Suppressor macrophage treated with lipopolysaccharide for 4 hours (primary cell): ENCODE data around the gene PTGS1.
"Not testable (repeated sequence)": the region's sequence is repeated elsewhere in the genome, so short reads cannot be mapped to it uniquely, and the experiment has no call there.

Source experiments
- DNase-seq: peaks from one replicate; pipeline ENCODE4 v3.0.0-alpha.2; 2020

PTGS1 gene

GRCh38 chr9:122402403-122402871 is 31.6 kb downstream of the PTGS1 start:
- DNase-seq, result peak; percentile 95

GRCh38 chr9:122402874-122403273 is 32.0 kb downstream of the PTGS1 start:
- no peak for DNase-seq

DNA sequence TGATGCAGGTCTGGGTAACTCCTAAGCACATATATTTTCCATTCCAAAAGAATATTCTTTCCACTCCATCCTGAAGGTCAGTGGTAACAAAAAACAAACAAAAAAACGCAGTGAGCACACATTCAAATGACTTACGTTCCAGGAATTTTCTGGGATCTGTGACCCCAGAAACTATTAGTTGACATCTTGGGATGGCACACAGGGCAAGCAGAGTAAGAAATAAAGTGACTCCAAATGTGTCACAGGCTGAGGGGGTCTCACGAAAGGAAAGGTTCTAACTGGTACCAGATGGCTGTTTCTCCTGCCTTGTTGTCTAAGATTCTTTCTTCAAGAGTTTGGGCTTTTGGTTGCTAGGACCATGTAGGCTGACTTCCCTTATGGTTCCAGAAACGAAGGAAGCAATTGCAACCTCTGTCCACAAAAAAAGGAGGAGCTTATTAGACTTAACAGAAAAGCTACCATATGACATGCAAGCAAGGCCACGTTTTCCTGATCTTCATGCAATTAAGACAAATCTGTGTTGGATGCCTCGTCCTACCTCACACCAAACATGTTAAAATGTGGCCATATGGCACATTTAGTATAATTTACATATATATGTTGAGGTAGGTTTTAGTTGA is 32.7 kb downstream of the PTGS1 start:
- no peak for DNase-seq

DNA sequence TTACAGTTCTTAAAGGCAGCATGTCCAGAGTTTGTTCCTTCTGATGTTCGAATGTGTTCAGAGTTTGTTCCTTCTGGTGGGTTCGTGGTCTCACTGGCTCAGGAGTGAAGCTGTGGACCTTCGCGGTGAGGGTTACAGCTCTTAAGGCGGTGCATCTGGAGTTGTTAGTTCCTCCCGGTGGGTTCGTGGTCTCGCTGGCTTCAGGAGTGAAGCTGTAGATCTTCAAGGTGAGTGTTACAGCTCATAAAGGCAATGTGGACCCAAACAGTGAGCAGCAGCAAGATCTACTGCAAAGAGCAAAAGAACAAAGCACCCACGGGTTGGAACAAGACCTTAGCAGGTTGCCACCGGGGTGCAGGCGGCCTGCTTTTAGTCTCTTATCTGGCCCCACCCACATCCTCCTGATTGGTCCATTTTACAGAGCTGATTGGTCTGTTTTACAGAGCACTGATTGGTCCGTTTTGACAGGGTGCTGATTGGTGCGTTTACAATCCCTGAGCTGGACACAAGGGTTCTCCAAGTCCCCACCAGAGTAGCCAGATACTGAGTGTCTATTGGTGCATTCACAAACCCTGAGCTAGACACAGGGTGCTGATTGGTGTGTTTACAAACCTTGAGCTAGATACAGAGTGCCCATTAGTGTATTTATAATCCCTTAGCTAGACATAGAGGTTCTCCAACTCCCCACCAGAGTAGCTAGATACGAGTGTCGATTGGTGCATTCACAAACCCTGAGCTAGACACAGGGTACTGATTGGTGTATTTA is 34.7 kb downstream of the PTGS1 start:
- DNase-seq, result not testable (repeated sequence)

DNA sequence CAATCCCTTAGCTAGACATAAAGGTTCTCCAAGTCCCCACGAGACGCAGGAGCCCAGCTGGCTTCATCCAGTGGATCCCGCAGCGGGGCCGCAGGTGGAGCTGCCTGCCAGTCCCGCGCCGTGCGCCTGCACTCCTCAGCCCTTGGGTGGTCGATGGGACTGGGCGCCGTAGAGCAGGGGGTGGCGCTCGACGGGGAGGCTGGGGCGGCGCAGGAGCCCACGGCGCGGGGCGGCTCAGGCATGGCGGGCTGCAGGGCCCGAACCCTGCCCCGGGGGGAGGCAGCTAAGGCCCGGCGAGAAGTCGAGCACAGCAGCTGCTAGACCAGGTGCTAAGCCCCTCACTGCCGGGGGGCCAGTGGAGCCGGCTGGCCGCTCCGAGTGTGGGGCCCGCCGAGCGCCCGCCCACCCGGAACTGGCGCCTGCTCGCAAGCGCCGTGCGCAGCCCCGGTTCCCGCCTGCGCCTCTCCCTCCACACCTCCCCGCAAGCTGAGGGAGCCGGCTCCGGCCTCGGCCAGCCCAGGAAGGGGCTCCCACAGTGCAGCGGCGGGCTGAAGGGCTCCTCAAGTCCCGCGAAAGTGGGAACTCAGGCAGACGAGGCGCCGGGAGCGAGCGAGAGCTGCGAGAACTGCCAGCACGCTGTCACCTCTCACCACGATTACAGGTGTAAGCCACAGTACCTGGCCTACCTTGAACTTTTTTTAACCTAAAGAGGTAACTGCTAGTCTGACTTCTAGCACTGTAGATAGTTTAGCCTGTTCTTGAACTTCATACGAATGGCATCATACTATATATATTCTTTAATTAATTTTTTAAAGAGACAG is 35.5 kb downstream of the PTGS1 start:
- DNase-seq, result no peak

DNA sequence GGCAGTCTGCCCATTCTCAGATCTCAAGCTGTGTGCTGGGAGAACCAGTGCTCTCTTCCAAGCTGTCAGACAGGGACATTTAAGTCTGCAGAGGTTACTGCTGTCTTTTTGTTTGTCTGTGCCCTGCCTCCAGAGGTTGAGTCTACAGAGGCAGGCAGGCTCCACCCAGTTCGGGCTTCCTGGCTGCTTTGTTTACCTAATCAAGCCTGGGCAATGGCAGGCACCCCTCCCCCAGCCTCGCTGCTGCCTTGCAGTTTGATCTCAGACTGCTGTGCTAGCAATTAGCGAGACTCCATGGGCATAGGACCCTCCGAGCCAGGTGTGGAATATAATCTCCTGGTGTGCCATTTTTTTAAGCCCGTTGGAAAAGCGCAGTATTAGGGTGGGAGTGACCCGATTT is 43.3 kb downstream of the PTGS1 start:
- not testable (repeated sequence) for DNase-seq

DNA sequence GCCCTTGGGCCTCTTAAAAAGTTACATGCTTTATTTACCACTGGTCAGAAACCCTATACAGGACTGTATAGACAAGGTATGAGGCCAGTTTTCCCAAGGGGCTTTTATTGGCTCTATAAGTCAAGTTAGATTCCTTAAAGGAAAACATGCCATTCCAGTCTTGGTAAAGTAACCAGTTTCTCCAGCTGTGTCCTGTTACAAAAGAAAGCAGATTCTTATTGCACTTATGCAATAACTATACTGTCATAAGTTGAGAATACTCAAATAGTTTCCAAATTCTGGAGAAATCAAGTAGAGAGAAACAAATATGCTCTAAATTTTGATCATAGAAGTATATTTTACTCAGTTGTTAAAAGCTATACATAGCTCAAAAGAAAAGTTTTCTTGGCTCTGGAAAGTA is 47.2 kb downstream of the PTGS1 start:
- DNase-seq, result no peak

GRCh38 chr9:122420315-122420714 is 49.5 kb downstream of the PTGS1 start:
- DNase-seq, result no peak

- DNase-seq, result no peak
Measured at GRCh38 chr9:122425087-122425486, 54.3 kb downstream of the PTGS1 start.

DNA sequence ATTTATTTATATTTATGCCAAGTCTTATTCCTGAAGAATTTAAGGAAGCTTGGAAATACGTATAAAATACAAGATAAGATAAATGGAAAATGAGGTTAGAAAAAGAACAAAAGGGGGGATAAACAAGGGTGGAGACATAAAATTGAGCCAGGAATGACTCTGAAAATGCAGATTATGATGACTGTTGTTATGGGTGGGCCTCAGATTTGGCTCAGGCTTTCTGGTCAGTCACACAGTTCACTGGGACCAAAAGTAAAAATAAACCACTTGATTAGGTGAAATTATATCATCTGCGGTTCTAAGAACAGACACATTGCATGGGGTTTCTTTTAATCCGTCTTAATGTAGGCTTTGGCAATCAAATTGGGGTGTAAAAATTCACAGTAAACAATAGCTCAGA is 55.9 kb downstream of the PTGS1 start:
- DNase-seq, result no peak

DNA sequence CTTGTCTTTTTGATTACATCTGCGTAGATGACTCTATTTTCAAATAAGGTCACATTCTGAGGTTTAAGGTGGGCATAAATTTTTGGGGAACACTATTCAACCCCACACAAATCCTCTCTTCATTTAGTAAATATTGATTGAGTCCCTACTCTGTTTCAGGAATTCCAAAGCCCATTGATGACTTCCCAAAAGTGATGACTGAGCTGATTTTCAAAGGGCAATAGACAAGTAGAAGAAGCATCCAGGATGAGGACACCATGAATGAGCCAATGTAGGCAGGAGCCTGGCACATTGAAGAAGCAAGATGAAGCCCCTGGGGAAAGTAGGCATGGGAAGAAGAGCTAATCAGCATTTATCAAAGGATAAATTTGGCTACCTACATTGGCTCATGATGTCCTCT is 71.7 kb downstream of the PTGS1 start:
- no peak for DNase-seq

GRCh38 chr9:122444041-122444733 is 73.4 kb downstream of the PTGS1 start:
- no peak for DNase-seq
